Measurements from ENCODE around the gene CDH13. TPM values are rescaled to one million over a fixed set of nuclear protein-coding genes. Genes with fewer than 3 reads are reported as not detected.

Gene CDH13
- total RNA-seq, 4 donors from 2014 or later = 3.1 to 13.5 (median 8.9) TPM

DNA sequence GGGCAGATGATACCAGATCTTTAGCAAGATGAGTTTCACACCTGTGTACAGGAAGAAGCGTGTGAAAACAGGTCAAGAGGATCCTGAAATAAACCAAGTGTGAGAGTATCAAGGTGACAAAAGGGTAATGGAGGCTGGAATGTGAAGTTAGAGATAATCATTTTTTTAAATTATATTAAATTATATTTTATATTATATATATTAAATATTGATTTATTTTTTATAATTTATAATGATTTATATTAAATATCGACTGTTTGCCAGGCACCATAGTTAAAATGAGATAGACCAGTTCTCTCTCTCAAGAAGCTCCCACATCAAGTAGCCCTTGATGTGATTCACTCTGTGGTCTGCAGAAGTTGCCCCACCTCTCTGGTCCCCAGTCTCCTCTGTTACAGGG is 820.8 kb downstream of the CDH13 start:
- H3K36me3 ChIP-seq = no peaks in the 10 kb centered on the region
- DNase-seq (ENCODE audit: extremely low spot score) = no peak
- no peak overlapping the region for H3K4me3 ChIP-seq
- H3K9me3 ChIP-seq = no peaks in the 10 kb centered on the region
- H3K4me1 ChIP-seq = no peaks in the 10 kb centered on the region
- H3K27me3 ChIP-seq = no peaks in the 10 kb centered on the region
- WGBS = 44% methylated on average over 2 of the region's 2 CpGs
- H3K27ac ChIP-seq (replicated peaks in 1 of 4) = no peak overlapping the region
- TF ChIP-seq POLR2AphosphoS5 (IDR thresholded peaks at IDR 0.05) (no peak), EP300 (IDR thresholded peaks at IDR 0.05) (no peak), POLR2A (IDR thresholded peaks at IDR 0.05; ENCODE audit: low read depth) (no peak)
- TF ChIP-seq, protein P1, sequence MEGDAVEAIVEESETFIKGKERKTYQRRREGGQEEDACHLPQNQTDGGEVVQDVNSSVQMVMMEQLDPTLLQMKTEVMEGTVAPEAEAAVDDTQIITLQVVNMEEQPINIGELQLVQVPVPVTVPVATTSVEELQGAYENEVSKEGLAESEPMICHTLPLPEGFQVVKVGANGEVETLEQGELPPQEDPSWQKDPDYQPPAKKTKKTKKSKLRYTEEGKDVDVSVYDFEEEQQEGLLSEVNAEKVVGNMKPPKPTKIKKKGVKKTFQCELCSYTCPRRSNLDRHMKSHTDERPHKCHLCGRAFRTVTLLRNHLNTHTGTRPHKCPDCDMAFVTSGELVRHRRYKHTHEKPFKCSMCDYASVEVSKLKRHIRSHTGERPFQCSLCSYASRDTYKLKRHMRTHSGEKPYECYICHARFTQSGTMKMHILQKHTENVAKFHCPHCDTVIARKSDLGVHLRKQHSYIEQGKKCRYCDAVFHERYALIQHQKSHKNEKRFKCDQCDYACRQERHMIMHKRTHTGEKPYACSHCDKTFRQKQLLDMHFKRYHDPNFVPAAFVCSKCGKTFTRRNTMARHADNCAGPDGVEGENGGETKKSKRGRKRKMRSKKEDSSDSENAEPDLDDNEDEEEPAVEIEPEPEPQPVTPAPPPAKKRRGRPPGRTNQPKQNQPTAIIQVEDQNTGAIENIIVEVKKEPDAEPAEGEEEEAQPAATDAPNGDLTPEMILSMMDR (IDR thresholded peaks at IDR 0.05) = no peak
- intact Hi-C loops (cut with DNase I) = no loop called here

DNA sequence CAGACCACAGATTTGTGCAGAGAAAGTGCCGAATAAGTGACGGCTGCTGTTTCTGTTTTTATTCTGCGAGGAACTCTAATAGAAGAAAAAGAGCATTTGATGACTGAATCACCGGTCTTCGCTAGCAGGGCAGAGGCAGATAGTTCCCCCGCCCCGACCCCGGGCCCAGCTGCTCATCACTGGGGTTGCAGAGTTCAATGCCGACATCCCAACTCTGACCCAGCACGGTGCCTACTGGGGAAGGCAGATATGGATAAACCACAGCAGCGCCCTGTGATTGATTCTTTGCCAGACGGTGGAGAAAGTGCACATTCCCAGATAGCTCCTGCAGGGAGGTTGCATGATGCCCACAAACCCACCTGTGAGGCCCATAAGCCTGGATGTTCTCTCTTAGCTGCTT is 823.1 kb downstream of the CDH13 start:
- intact Hi-C loops (cut with DNase I) = no loop called here
- DNase-seq (ENCODE audit: extremely low spot score) = no peak
- 79% methylated on average over 12 of the region's 12 CpGs for WGBS
- no peaks in the 10 kb centered on the region for H3K36me3 ChIP-seq
- H3K4me3 ChIP-seq = no peak overlapping the region
- no peaks in the 10 kb centered on the region for H3K27me3 ChIP-seq
- H3K9me3 ChIP-seq = no peaks in the 10 kb centered on the region
- H3K4me1 ChIP-seq = no peaks in the 10 kb centered on the region
- H3K27ac ChIP-seq (replicated peaks in 1 of 4) = no peak overlapping the region
- TF ChIP-seq, protein P1 (IDR thresholded peaks at IDR 0.05) = no peak
- TF ChIP-seq EP300 (IDR thresholded peaks at IDR 0.05) (no peak), POLR2AphosphoS5 (IDR thresholded peaks at IDR 0.05) (no peak), POLR2A (IDR thresholded peaks at IDR 0.05; ENCODE audit: low read depth) (no peak)

DNA sequence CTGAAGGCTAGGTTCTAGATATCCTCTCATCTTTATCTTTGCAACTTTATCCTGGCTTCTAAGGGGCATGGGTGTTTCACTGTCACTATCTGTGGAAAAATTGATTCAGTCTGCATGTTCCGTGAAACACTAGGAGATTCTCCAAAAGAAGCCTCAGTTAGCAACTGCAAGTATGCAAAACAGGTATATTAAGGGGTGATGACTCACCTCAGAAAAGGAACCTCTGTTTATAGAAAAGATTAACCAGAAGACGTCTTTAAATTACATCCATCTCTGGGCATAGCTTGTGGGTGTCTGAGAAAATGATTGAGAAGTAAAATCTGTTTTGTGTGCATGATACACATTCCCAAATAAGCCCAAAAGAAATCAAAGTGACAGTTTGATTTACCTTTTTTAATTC is 827.2 kb downstream of the CDH13 start:
- DNase-seq (ENCODE audit: extremely low spot score) = no peak
- WGBS = 40% methylated on average over 2 of the region's 2 CpGs
- Histone ChIP-seq H3K9me3 (no peaks in the 10 kb centered on the region), H3K4me1 (no peaks in the 10 kb centered on the region), H3K27ac (replicated peaks in 1 of 4) (no peak overlapping the region), H3K27me3 (peaks cover 0 to 16% (median 0%) of the 10 kb centered on the region in 4 donors), H3K4me3 (no peak overlapping the region), H3K36me3 (no peaks in the 10 kb centered on the region)
- TF ChIP-seq EP300 (IDR thresholded peaks at IDR 0.05) (no peak), POLR2A (IDR thresholded peaks at IDR 0.05; ENCODE audit: low read depth) (no peak), POLR2AphosphoS5 (IDR thresholded peaks at IDR 0.05) (no peak)
- TF ChIP-seq, protein P1 (IDR thresholded peaks at IDR 0.05) = no peak
- intact Hi-C loops (cut with DNase I) = no loop called here

DNA sequence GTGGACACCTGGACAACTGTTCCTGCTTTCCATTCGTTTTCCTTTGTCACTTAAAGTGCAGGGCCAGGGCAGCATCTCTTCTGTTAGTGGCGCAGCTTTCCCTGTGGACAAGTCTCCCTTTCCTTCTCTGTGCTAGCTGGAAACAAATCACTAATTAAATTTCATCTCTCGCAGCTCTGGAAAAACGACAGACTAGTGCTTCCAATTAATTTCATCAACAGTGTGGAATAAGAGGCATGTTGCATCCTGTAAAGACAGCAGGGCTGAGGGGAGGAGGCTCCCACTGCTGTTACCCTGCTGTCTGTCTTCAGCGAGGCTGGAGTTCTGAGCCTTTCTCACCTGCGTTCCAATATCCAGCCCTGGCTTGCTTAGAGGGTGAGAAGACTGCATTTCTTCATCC is 828.9 kb downstream of the CDH13 start:
- WGBS = 81% methylated on average over 6 of the region's 6 CpGs
- Histone ChIP-seq H3K27me3 (peaks cover 0 to 16% (median 0%) of the 10 kb centered on the region in 4 donors), H3K4me3 (no peak overlapping the region), H3K9me3 (no peaks in the 10 kb centered on the region), H3K36me3 (no peaks in the 10 kb centered on the region), H3K27ac (replicated peaks in 1 of 4) (no peak overlapping the region), H3K4me1 (no peaks in the 10 kb centered on the region)
- TF ChIP-seq, protein P1 (IDR thresholded peaks at IDR 0.05) = no peak
- TF ChIP-seq POLR2A (IDR thresholded peaks at IDR 0.05; ENCODE audit: low read depth) = no peak
- no peak for TF ChIP-seq POLR2AphosphoS5 (IDR thresholded peaks at IDR 0.05)
- no peak for TF ChIP-seq EP300 (IDR thresholded peaks at IDR 0.05)
- DNase-seq (ENCODE audit: extremely low spot score) = no peak
- intact Hi-C loops (cut with DNase I) = no loop called here

DNA sequence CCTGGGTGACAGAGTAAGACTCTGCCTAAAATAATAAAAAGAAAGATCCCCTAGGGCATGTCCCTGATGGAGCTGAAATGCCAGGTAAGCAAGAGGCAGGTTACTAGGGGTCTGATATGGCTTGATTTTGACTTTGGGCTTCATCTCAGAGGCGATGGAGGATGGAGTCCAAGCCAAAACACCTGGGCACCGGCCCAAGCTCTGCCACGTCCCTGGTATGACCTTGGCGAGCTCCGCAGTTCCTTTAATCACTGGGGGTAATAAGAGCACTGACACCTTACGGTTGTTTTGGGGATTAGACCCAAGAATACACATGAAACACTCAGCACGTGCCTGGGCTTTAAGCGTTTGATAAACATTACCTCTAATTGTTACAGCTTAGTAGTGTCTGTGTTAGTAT is 830.2 kb downstream of the CDH13 start:
- 75% methylated on average over 8 of the region's 8 CpGs for WGBS
- TF ChIP-seq, protein P1 (IDR thresholded peaks at IDR 0.05) = no peak
- TF ChIP-seq POLR2AphosphoS5 (IDR thresholded peaks at IDR 0.05) (no peak), POLR2A (IDR thresholded peaks at IDR 0.05; ENCODE audit: low read depth) (no peak), EP300 (IDR thresholded peaks at IDR 0.05) (no peak)
- Histone ChIP-seq H3K27me3 (peaks cover 0 to 16% (median 0%) of the 10 kb centered on the region in 4 donors), H3K4me1 (no peaks in the 10 kb centered on the region), H3K4me3 (no peak overlapping the region), H3K27ac (replicated peaks in 1 of 4) (no peak overlapping the region), H3K36me3 (no peaks in the 10 kb centered on the region), H3K9me3 (no peaks in the 10 kb centered on the region)
- DNase-seq (ENCODE audit: extremely low spot score) = no peak
- intact Hi-C loops (cut with DNase I) = no loop called here

All from esophagus muscularis mucosa (tissue), 4 donors.